ENCODE data around the gene ADARB1.
"Not testable (repeated sequence)": the region's sequence is repeated elsewhere in the genome, so short reads cannot be mapped to it uniquely, and the experiment has no call there.

ADARB1 gene

GRCh38 chr21:45145146-45145545, 70.8 kb downstream of the ADARB1 start:
- TF ChIP-seq EZH2phosphoT487 (conservative IDR thresholded peaks at IDR 0.05; ENCODE audit: low read length) = no peak
- TF ChIP-seq, protein P1, sequence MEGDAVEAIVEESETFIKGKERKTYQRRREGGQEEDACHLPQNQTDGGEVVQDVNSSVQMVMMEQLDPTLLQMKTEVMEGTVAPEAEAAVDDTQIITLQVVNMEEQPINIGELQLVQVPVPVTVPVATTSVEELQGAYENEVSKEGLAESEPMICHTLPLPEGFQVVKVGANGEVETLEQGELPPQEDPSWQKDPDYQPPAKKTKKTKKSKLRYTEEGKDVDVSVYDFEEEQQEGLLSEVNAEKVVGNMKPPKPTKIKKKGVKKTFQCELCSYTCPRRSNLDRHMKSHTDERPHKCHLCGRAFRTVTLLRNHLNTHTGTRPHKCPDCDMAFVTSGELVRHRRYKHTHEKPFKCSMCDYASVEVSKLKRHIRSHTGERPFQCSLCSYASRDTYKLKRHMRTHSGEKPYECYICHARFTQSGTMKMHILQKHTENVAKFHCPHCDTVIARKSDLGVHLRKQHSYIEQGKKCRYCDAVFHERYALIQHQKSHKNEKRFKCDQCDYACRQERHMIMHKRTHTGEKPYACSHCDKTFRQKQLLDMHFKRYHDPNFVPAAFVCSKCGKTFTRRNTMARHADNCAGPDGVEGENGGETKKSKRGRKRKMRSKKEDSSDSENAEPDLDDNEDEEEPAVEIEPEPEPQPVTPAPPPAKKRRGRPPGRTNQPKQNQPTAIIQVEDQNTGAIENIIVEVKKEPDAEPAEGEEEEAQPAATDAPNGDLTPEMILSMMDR (IDR thresholded peaks at IDR 0.05; ENCODE audit: insufficient read depth, low read length, poor library complexity, severe bottlenecking) = no peak
- Histone ChIP-seq H3K27me3 (ENCODE audit: low read length) (no peaks in the 10 kb centered on the region), H3K9me2 (replicated peaks; ENCODE audit: insufficient read depth, low read length) (no peaks in the 10 kb centered on the region), H3K4me3 (ENCODE audit: insufficient read depth, low read length, poor library complexity, severe bottlenecking) (no peak overlapping the region), H3F3A (ENCODE audit: insufficient read depth) (no peaks in the 10 kb centered on the region), H3K79me2 (ENCODE audit: insufficient read depth, low read length) (no peaks in the 10 kb centered on the region), H3K4me2 (ENCODE audit: low read depth, low read length, poor library complexity, severe bottlenecking) (no peak overlapping the region), H4K20me1 (ENCODE audit: low read depth, low read length) (no peaks in the 10 kb centered on the region), H3K27ac (ENCODE audit: low read depth, low read length) (no peak overlapping the region), H3K9ac (ENCODE audit: low read length) (no peak overlapping the region), H3K36me3 (ENCODE audit: low read length) (no peaks in the 10 kb centered on the region), H2AFZ (ENCODE audit: low read depth, low read length, severe bottlenecking) (no peak overlapping the region), H3K9me3 (ENCODE audit: insufficient read depth, low read length) (no peaks in the 10 kb centered on the region)

DNA sequence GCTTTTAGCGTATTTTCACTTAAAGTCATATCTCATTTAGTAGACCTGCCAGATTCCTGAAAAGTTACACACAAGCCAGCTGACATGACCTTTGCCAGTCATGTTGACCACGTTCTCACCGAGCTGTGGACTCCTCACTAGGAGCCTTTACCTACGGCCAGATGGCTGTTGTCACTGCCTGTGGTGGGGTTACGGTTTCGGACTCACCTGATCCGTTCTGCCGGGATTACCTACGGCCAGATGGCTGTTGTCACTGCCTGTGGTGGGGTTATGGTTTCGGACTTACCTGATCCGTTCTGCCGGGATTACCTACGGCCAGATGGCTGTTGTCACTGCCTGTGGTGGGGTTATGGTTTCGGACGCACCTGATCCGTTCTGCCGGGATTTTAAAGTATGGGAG, 71.5 kb downstream of the ADARB1 start:
- H3K27ac ChIP-seq (ENCODE audit: low read depth, low read length); H3K9me3 ChIP-seq (ENCODE audit: insufficient read depth, low read length); H4K20me1 ChIP-seq (ENCODE audit: low read depth, low read length); H3K4me3 ChIP-seq (ENCODE audit: insufficient read depth, low read length, poor library complexity, severe bottlenecking); H3K79me2 ChIP-seq (ENCODE audit: insufficient read depth, low read length); H3K9ac ChIP-seq (ENCODE audit: low read length); H3K27me3 ChIP-seq (ENCODE audit: low read length); H3K36me3 ChIP-seq (ENCODE audit: low read length); H2AFZ ChIP-seq (ENCODE audit: low read depth, low read length, severe bottlenecking); H3F3A ChIP-seq (ENCODE audit: insufficient read depth); H3K9me2 ChIP-seq (replicated peaks; ENCODE audit: insufficient read depth, low read length); H3K4me2 ChIP-seq (ENCODE audit: low read depth, low read length, poor library complexity, severe bottlenecking): not testable (repeated sequence)

DNA sequence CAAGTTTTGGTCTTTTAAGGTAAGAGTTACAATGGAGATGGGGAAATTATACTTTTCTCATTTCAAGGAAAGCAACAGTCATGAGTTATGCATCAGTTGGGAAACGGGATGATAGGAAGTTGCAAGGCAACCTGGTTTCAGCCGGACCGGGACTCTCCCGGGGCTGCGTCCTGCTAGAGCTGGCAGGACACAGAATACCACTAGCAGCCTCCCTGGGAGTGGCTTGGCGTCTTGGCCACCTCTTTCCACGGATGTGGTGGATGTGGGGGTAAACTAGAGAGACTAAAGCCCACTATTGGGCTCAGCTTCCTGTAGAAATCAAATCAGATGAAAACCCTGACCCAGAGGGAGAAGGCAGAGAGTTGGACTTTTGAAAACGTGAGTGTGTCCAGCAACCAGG, 71.9 kb downstream of the ADARB1 start:
- H4K20me1 ChIP-seq (ENCODE audit: low read depth, low read length) = no peaks in the 10 kb centered on the region

DNA sequence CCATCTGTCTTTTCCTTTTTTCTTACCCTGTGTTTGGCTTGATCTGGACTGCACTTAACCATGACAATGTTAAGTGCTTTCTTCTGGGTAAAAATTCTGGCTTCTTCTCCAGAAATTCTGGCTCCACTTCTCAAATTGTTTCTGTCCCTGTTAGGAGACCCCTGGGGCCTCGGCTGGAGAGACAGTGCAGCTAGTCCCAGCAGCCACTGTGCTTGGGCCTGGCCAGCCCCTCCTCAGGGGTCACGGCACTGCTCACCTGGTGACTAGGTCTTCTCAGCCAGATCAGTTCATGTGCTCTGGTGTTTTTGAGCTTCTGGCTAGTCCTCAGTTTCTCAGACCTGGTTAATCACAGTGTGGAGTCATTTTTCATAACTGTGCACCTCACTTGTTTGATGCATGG, 72.4 kb downstream of the ADARB1 start:
- Histone ChIP-seq H2AFZ (ENCODE audit: low read depth, low read length, severe bottlenecking) (no peak overlapping the region), H3K27ac (ENCODE audit: low read depth, low read length) (no peak overlapping the region), H3K79me2 (ENCODE audit: insufficient read depth, low read length) (no peaks in the 10 kb centered on the region), H3F3A (ENCODE audit: insufficient read depth) (no peaks in the 10 kb centered on the region), H3K9me2 (replicated peaks; ENCODE audit: insufficient read depth, low read length) (no peaks in the 10 kb centered on the region), H3K4me3 (ENCODE audit: insufficient read depth, low read length, poor library complexity, severe bottlenecking) (no peak overlapping the region), H3K36me3 (ENCODE audit: low read length) (no peaks in the 10 kb centered on the region), H3K9me3 (ENCODE audit: insufficient read depth, low read length) (no peaks in the 10 kb centered on the region), H3K9ac (ENCODE audit: low read length) (no peak overlapping the region), H3K27me3 (ENCODE audit: low read length) (no peaks in the 10 kb centered on the region), H3K4me2 (ENCODE audit: low read depth, low read length, poor library complexity, severe bottlenecking) (no peak overlapping the region), H4K20me1 (ENCODE audit: low read depth, low read length) (no peaks in the 10 kb centered on the region)
- TF ChIP-seq, protein P1 (IDR thresholded peaks at IDR 0.05; ENCODE audit: insufficient read depth, low read length, poor library complexity, severe bottlenecking) = no peak
- no peak for TF ChIP-seq EZH2phosphoT487 (conservative IDR thresholded peaks at IDR 0.05; ENCODE audit: low read length)

More for the DNA sequence above, 71.9 kb downstream of the ADARB1 start:
- no peaks in the 10 kb centered on the region for H3K9me2 ChIP-seq (replicated peaks; ENCODE audit: insufficient read depth, low read length)
- TF ChIP-seq, protein P1 (IDR thresholded peaks at IDR 0.05; ENCODE audit: insufficient read depth, low read length, poor library complexity, severe bottlenecking) = no peak
- no peak for TF ChIP-seq EZH2phosphoT487 (conservative IDR thresholded peaks at IDR 0.05; ENCODE audit: low read length)
- no peaks in the 10 kb centered on the region for H3K36me3 ChIP-seq (ENCODE audit: low read length)
- H3K27ac ChIP-seq (ENCODE audit: low read depth, low read length) = no peak overlapping the region
- no peak overlapping the region for H3K4me3 ChIP-seq (ENCODE audit: insufficient read depth, low read length, poor library complexity, severe bottlenecking)
- H3K9ac ChIP-seq (ENCODE audit: low read length) = no peak overlapping the region
- H3K4me2 ChIP-seq (ENCODE audit: low read depth, low read length, poor library complexity, severe bottlenecking) = no peak overlapping the region
- no peaks in the 10 kb centered on the region for H3F3A ChIP-seq (ENCODE audit: insufficient read depth)
- no peaks in the 10 kb centered on the region for H3K27me3 ChIP-seq (ENCODE audit: low read length)
- no peaks in the 10 kb centered on the region for H3K79me2 ChIP-seq (ENCODE audit: insufficient read depth, low read length)
- H3K9me3 ChIP-seq (ENCODE audit: insufficient read depth, low read length) = no peaks in the 10 kb centered on the region
- no peak overlapping the region for H2AFZ ChIP-seq (ENCODE audit: low read depth, low read length, severe bottlenecking)

Measured in SU-DHL-6 (cell line).